Ectodermal cell (in vitro differentiated cells): Measurements from ENCODE around the gene PNMA8A.
"Not testable (repeated sequence)": the region's sequence is repeated elsewhere in the genome, so short reads cannot be mapped to it uniquely, and the experiment has no call there.

Experiments
- H3K27ac ChIP-seq: 2 replicates; pipeline ENCODE4 v1.7.0; 2013; ENCODE audit warnings: mild to moderate bottlenecking, low read depth, low read length; ENCODE audit not compliant: insufficient read depth, poor library complexity, severe bottlenecking
- H3K27me3 ChIP-seq: 2 replicates; pipeline ENCODE4 v1.7.0; 2013; ENCODE audit warnings: mild to moderate bottlenecking, low read length; ENCODE audit not compliant: insufficient read depth, control insufficient read depth, poor library complexity, severe bottlenecking
- H3K36me3 ChIP-seq: one replicate; pipeline ENCODE4 v1.7.0; 2013; ENCODE audit warnings: low read length; ENCODE audit not compliant: control insufficient read depth, insufficient read depth
- H3K4me1 ChIP-seq: one replicate; pipeline ENCODE4 v1.7.0; 2013; ENCODE audit warnings: low read length; ENCODE audit not compliant: control insufficient read depth, insufficient read depth
- H3K4me3 ChIP-seq: 2 replicates; pipeline ENCODE4 v1.7.0; 2013; ENCODE audit warnings: low read depth, low read length, control low read depth; ENCODE audit not compliant: insufficient read depth
- H3K9me3 ChIP-seq: 2 replicates; pipeline ENCODE4 v1.7.0; 2013; ENCODE audit warnings: mild to moderate bottlenecking, low read length, moderate library complexity; ENCODE audit not compliant: control insufficient read depth
- WGBS, 2 experiments: methylation state at CpG; one replicate each; pipeline ENCODE4 v1.1.7; 2013; ENCODE audit warnings: missing lambda C conversion rate in 2 of 2; 5-methylcytosine and 5-hydroxymethylcytosine counted together

Gene PNMA8A

GRCh38 chr19:46503848-46504453 is 32.6 kb upstream of the PNMA8A start:
- Histone ChIP-seq H3K4me1 (peaks cover 4% of the 10 kb centered on the region), H3K27ac (no peak overlapping the region), H3K4me3 (no peak overlapping the region), H3K9me3 (no peaks in the 10 kb centered on the region), H3K27me3 (no peaks in the 10 kb centered on the region), H3K36me3 (no peaks in the 10 kb centered on the region)
- 79% methylated on average over 17 of the region's 17 CpGs for WGBS, 2 experiments

GRCh38 chr19:46502891-46503290 is 31.5 kb upstream of the PNMA8A start:
- Histone ChIP-seq H3K4me3 (no peak overlapping the region), H3K27ac (no peak overlapping the region), H3K27me3 (no peaks in the 10 kb centered on the region), H3K36me3 (no peaks in the 10 kb centered on the region), H3K4me1 (peaks cover 4% of the 10 kb centered on the region), H3K9me3 (no peaks in the 10 kb centered on the region)
- WGBS, 2 experiments, result 93 to 99% methylated on average over 5 of the region's 5 CpGs

GRCh38 chr19:46499692-46500091 is 28.3 kb upstream of the PNMA8A start:
- no peak overlapping the region for H3K4me3 ChIP-seq
- H3K27ac ChIP-seq, result no peak overlapping the region
- no peaks in the 10 kb centered on the region for H3K36me3 ChIP-seq
- H3K27me3 ChIP-seq, result peaks cover 9% of the 10 kb centered on the region
- 76 to 78% methylated on average over 4 of the region's 4 CpGs for WGBS, 2 experiments
- H3K9me3 ChIP-seq, result no peaks in the 10 kb centered on the region
- H3K4me1 ChIP-seq, result peaks cover 17% of the 10 kb centered on the region

GRCh38 chr19:46497773-46498172 is 26.4 kb upstream of the PNMA8A start:
- Histone ChIP-seq H3K27ac (no peak overlapping the region), H3K36me3 (no peaks in the 10 kb centered on the region), H3K27me3 (peaks cover 28% of the 10 kb centered on the region), H3K4me1 (peaks cover 16% of the 10 kb centered on the region), H3K9me3 (no peaks in the 10 kb centered on the region), H3K4me3 (no peak overlapping the region)
- WGBS, 2 experiments, result 91% methylated on average over 8 of the region's 8 CpGs

GRCh38 chr19:46496886-46497285 is 25.5 kb upstream of the PNMA8A start:
- 76 to 81% methylated on average over 4 of the region's 4 CpGs for WGBS, 2 experiments

GRCh38 chr19:46496304-46496703 is 24.9 kb upstream of the PNMA8A start:
- Histone ChIP-seq H3K36me3 (no peaks in the 10 kb centered on the region), H3K27me3 (peaks cover 43% of the 10 kb centered on the region), H3K4me1 (peaks cover 25% of the 10 kb centered on the region), H3K27ac (no peak overlapping the region), H3K9me3 (no peaks in the 10 kb centered on the region), H3K4me3 (no peak overlapping the region)
- whole genome bisulfite sequencing, 2 experiments, result 89 to 91% methylated on average over 6 of the region's 6 CpGs

More at GRCh38 chr19:46496886-46497285, 25.5 kb upstream of the PNMA8A start:
- Histone ChIP-seq H3K4me1 (peaks cover 25% of the 10 kb centered on the region), H3K27me3 (peaks cover 37% of the 10 kb centered on the region)
- H3K36me3 ChIP-seq, H3K27ac ChIP-seq, H3K4me3 ChIP-seq, H3K9me3 ChIP-seq: not testable (repeated sequence)

GRCh38 chr19:46495786-46496099 is 24.4 kb upstream of the PNMA8A start, which contains the start of gene PNMA8B:
TSS of gene PNMA8B (minus strand) at chr19:46495867. CDS start at chr19:46495465, 402 bp downstream.
- H3K4me3 ChIP-seq, result peak within 1 kb of the TSS; percentile 45
- peaks cover 25% of the 10 kb centered on the region for H3K4me1 ChIP-seq
- WGBS, 2 experiments, result 0% methylated on average over 29 of the region's 29 CpGs
- peaks cover 48% of the 10 kb centered on the region for H3K27me3 ChIP-seq
- H3K36me3 ChIP-seq, result no peaks in the 10 kb centered on the region
- H3K9me3 ChIP-seq, result no peaks in the 10 kb centered on the region
- H3K27ac ChIP-seq, result no peak within 1 kb of the TSS

GRCh38 chr19:46494941-46495785 is 23.8 kb upstream of the PNMA8A start:
- H3K36me3 ChIP-seq, result no peaks in the 10 kb centered on the region
- H3K27ac ChIP-seq, result no peak overlapping the region
- H3K27me3 ChIP-seq, result peaks cover 54% of the 10 kb centered on the region
- H3K9me3 ChIP-seq, result no peaks in the 10 kb centered on the region
- 67 to 68% methylated on average over 49 of the region's 49 CpGs for WGBS, 2 experiments
- H3K4me3 ChIP-seq, result peak overlapping the region; percentile 45
- peaks cover 25% of the 10 kb centered on the region for H3K4me1 ChIP-seq

- no peak overlapping the region for H3K4me3 ChIP-seq
- H3K9me3 ChIP-seq, result no peaks in the 10 kb centered on the region
- peaks cover 25% of the 10 kb centered on the region for H3K4me1 ChIP-seq
- no peak overlapping the region for H3K27ac ChIP-seq
- no peaks in the 10 kb centered on the region for H3K36me3 ChIP-seq
- peaks cover 62% of the 10 kb centered on the region for H3K27me3 ChIP-seq
- 95 to 96% methylated on average over 67 of the region's 67 CpGs for WGBS, 2 experiments
Observed at GRCh38 chr19:46494146-46494940, 23.0 kb upstream of the PNMA8A start.
